Astrocyte of the hippocampus (primary cell): ENCODE data around the gene NINJ1.

Source experiments
- DNase-seq: peaks from one replicate; pipeline ENCODE4 v3.0.0; 2011; ENCODE audit warnings: low read depth, low spot score

The NINJ1 gene

DNA sequence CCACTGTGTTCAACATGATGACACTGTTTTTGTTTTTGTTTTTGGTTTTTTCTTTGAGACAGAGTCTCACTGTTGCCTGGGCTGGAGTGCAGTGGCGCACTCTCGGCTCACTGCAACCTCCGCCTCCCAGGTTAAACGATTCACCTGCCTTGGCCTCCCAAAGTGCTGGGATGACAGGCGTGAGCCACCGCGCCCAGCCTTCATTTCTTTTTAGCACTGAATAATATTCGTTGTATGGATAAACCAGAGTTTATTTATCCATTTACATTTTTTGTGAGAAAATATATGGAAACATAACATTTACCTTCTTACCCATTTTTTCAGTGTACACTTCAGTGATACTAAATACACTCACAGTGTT lies 33.8 kb downstream of the NINJ1 start:
- no peak for DNase-seq

GRCh38 chr9:93099551-93100275 lies 34.3 kb downstream of the NINJ1 start:
- no peak for DNase-seq

DNA sequence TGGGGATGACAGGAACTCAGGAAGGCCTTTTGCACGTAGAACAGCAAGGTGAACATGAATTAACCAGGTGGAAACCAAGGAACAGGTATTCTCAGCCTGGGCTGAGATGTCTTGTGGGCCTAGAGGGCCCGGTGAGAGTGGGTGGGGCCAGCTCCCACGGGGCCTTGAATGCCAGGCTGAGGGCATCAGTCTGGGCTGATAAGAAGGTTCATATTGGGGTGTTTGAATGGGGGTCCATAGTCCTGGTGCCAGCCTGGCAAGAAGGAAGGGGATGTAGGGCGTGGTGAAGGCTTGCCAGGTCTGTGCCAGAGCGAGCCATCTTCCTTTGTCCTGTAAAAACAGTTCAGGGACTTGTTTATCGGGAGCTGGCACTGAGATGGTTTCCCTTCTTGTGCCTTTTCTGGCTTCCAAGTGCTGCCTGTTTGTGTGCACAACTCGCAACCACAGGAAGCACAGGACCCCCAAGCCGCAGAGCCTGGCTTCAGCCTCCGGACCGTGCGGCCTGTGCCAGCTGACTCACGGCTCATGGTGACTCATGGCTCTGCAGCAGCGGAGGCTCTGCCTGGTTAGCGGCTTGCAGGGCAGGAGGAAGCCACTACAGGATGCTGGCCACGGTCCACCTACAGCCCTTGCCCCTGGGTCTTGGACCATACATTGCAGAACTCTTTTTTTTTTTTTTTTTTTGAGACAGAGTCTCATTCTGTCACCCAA lies 35.7 kb downstream of the NINJ1 start:
- DNase-seq, result peak; percentile 99

GRCh38 chr9:93097511-93098201 lies 36.4 kb downstream of the NINJ1 start:
- peak; percentile 30 for DNase-seq

DNA sequence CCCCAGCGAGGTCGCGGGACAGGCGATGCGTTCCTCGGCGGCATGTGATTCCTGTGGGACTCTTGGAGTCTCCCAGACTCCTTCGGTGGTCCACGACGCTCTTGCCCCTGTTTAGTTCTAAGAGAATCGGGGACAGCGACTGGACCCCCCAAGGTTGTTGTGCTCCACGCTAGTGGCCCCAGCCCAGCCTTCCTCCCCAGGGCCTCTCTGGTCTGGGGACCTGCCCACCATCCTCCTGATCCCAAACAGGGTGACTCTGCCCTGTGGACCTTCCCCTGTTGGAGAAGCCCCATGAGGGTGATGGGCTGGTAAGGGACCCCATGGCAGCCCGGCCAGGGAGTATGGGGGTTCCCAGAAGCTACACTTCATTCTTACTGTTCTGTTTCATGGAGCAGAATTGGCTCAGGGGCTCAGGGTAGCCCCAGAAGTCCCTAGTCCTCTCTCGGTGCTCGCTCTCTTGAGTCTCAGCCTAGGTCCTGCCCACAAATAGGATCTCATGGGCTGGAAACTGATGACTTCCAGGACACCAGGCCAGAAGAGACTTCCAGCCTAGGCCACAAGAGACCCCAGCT lies 37.2 kb downstream of the NINJ1 start:
- no peak for DNase-seq

GRCh38 chr9:93096131-93096802 lies 37.8 kb downstream of the NINJ1 start, which contains the start of gene CARD19:
CARD19 (plus strand) TSS chr9:93096217; CDS start chr9:93096346, 129 bp downstream.
- peak; percentile 68 for DNase-seq

DNA sequence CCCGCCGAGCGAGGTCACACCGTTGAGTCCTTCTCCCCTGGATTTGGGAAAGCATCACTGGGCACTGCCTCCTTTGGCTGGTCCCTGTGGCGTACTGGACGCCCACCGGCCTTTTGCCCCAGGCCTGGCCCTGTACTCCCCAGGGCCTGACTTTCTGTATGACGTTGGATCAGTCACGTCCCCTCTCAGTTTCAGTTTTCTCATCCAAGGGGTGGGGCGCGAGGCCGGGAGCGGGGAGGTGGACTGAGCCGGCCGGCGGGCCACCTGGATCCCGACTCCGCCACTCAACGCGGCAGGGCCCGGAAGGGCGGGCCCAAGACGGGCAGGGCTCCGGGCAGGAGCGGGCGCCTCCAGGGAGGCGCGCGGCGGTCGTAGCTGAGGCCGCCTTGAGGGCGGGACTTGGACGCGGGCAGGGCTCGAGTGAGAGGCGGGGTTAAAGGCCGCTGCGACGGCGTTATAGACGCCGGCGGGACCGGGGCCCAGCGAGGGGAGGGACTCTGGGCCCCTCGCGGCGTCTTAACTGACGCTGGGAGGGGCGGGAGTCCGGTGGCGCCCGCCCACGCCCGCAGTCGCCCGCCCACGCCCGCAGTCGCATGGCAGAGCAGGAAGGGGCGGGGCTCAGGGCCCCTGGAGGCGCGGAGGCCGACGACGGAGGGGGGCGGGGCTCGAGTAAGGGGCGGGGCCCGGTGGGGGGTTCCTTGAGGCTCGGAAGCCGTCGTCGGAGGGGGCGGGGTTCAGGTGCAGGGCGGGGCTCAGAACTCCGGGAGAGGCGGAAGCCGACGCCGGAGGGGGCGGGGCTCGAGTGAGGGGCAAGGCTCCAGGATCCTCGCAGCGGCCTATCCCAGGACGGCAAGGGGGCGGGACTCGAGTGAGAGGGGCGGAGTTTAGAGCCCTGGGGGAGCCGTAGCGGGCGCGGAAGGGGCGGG lies 38.6 kb downstream of the NINJ1 start:
- peak; percentile 100 for DNase-seq

DNA sequence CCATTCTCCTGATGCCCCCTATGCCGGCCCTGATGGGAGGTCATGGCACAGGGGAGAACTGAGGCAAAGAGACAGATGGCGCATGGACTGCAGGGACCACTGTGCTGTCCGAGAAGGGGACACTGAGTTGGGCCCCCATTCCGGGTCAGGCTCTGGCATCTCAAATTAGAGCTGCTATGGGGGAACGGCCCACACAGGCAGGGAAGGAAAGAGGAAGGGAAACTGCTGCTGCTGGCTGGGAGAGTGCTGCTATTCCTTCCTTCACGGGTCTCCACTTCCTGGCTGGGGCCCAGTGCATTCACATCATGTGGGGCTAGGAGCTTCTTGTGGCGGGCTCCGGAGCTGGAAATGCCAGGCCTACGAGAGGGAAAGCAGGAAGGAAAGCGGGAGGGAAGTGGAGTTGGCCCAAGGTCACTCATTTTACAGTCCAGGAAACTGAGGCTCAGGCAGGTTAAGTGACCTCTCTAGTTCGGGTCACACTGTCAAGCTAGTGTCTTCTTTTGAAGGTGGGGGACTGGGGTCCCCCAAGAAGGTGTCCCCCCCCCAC lies 39.3 kb downstream of the NINJ1 start:
- DNase-seq, result no peak

- no peak for DNase-seq
These were observed 40.0 kb downstream of the NINJ1 start for GRCh38 chr9:93093877-93094657.

DNA sequence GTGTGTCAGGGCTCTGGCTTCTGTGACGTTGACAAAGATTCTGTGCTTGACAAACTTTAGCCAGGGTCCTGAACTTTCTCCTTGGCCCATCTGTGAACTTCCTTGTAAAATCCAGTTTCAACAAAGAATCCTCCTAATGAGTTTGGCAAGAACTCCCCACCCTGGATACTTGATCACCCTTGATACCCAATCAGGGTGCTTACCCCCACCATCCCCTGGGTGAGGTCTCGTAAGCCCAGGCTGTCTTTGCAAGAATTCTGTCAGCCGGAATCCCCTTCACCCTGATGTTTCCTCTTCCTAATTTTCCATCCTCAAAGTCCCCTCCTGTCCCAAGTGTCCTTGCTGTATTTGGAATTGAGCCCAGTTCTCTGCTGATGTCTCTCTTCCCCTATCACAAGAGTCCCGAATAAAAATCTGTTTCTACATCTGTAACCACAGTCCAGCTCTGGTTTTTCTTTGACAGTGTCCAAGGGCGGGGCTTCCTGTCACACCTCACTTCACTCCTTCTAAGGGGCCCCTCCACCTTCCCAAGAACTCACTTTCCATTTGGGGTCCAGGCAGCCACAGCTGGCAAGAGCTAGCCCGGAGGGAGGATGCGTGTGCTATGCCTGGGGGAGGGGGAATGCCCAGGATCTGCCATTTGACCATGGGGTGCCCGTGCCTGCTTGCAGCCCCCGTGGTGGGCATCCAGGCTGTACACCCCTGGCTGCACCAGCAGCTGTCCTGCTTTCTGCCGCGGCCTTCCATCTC lies 40.7 kb downstream of the NINJ1 start:
- no peak for DNase-seq

GRCh38 chr9:93092251-93092991 lies 41.6 kb downstream of the NINJ1 start:
- no peak for DNase-seq

- peak; percentile 66 for DNase-seq
These were observed 42.5 kb downstream of the NINJ1 start for GRCh38 chr9:93091453-93092081.

DNA sequence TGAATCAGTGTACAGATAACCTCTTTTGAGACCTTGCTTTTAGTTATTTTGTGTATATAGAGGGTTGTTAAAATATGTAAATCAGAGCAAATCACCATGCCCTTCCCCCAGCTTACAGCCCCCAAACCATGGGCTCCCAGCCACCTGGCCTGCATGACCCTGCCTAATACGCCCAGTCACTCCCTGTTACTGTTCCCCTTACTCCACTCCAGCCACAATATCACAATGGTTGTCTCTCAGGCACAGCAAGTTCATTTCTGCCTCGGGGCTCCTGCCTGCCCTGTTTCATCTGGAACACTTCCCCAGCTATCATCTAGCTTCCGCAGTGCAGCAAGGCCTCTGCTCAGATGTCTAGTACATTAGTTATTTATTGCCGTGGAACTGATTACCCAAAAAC lies 43.0 kb downstream of the NINJ1 start:
- DNase-seq, result no peak

- DNase-seq, result no peak
These were observed 43.9 kb downstream of the NINJ1 start for GRCh38 chr9:93090091-93090655.

GRCh38 chr9:93089481-93089991 lies 44.5 kb downstream of the NINJ1 start:
- no peak for DNase-seq

DNA sequence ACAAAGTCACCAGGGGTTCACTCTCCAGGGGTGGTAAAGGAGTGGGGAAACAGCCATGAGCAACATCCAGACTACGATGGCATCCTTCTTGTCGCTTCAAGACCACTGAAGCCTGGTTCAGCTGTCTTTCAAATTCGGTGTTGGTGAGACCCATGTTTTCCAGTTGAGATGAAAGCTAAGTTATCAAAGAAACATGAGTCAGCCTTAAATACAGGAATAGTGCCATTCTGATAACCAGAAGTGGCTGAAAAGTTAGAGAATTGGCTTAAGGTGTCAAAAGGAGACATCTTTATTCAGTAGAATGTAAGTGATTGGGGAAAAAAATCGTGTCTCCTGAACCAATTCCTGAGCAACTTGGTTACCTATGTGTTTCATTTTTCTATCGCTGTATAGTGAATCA lies 45.0 kb downstream of the NINJ1 start:
- no peak for DNase-seq

DNA sequence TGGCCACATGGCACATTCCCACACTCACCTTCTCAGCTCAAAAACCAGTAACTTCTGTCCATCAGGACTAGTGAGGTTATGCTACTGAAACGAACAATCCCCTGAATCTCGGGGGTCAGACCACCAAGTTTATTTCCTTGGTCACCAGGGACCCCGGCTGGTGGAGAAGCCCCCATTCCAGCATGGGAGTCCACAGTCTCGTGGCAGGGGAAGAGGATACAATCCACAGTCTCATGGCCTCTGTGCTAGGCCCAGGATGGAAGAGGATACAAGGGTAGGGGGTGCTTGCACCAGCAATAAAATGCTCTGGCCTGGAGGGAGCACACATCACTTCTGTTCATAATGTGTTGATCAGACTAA lies 45.4 kb downstream of the NINJ1 start:
- no peak for DNase-seq
